Measurements from ENCODE around the gene UVRAG. TPM values are rescaled to one million over a fixed set of nuclear protein-coding genes. Genes with fewer than 3 reads are reported as not detected.

UVRAG gene
- total and polyA plus RNA-seq, 4 donors: 4.4 to 15.1 (median 10.0) TPM

DNA sequence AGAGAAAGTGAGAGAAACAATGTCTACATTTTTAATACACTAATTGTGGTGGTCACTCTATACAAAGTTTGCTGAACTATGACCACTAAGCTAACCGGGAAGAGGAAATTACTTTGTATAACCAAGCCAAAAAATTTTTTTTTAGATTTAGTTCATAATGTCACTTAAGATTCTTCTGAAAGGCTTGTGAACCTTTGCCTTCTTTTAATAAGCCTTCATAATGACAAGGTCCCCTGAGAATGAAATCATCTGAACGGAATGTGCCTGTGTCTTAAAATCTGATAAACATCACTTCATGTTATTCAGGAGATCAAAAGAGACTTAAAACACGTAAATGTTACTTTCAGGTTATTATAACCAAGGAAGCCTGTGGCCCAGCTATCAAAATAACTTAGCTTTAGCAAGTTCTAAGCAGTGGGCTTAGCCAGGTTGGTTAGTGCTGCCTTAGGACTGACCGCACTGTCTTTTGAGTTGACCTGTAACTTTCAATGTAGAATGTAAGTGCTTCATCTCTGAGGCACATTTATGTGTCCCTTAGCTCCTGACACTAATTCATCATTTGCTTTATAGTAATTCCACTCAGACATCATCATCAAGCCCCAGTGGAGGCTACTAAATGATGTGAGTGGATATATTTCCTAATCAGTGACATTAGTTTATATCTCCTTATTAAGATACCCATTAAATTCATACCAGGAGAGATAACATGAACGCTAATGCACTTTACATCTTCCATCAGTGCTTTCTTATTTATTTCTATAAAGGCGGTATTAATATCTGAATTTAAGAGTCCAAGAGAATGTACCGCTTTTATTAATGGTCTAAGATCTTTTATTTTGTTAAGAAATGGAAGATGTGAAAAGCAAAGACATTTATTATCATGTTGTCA is 268.8 kb downstream of the UVRAG start (continued):
- TF ChIP-seq ATF3 (IDR thresholded peaks at IDR 0.05) (no peak), RXRA (IDR thresholded peaks at IDR 0.05) (no peak)
- TF ChIP-seq, protein P1, sequence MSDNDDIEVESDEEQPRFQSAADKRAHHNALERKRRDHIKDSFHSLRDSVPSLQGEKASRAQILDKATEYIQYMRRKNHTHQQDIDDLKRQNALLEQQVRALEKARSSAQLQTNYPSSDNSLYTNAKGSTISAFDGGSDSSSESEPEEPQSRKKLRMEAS (IDR thresholded peaks at IDR 0.05): no peak

- Histone ChIP-seq H3K4me3 (ENCODE audit: low read depth in 1 of 3, low read length in 3 of 3) (no peak overlapping the region), H3K4me1 (ENCODE audit: control insufficient read depth in 4 of 4, insufficient read depth in 4 of 4, low read length in 3 of 4) (no peaks in the 10 kb centered on the region), H3K9ac (ENCODE audit: low read depth in 1 of 2, low read length in 2 of 2) (no peak overlapping the region), H3K27ac (ENCODE audit: low read depth in 1 of 2, low read length in 2 of 2) (no peak overlapping the region), H3K36me3 (ENCODE audit: control insufficient read depth in 4 of 4, insufficient read depth in 3 of 4, low read depth in 1 of 4, low read length in 3 of 4) (peaks cover 0 to 3% (median 0%) of the 10 kb centered on the region in 4 donors), H3K27me3 (ENCODE audit: control insufficient read depth in 4 of 4, insufficient read depth in 4 of 4, low read length in 3 of 4) (no peaks in the 10 kb centered on the region), H3K9me3 (ENCODE audit: control insufficient read depth in 4 of 4, low read length in 3 of 4) (no peaks in the 10 kb centered on the region)
- DNase-seq (ENCODE audit: low spot score): no peak
- WGBS: 90% methylated on average over 1 of the region's 1 CpG
- no peak for TF ChIP-seq EGR1 (IDR thresholded peaks at IDR 0.05; ENCODE audit: low read depth in 2 of 2)
- TF ChIP-seq TAF1 (conservative IDR thresholded peaks at IDR 0.05): no peak
- no peak for TF ChIP-seq YY1 (IDR thresholded peaks at IDR 0.05)
- TF ChIP-seq CTCF (IDR thresholded peaks at IDR 0.05; ENCODE audit: low read depth, low read length, missing input control): no peak
- TF ChIP-seq NR2F2 (IDR thresholded peaks at IDR 0.05): no peak
- no peak for TF ChIP-seq RXRA (IDR thresholded peaks at IDR 0.05)
- no peak for TF ChIP-seq FOXA2 (IDR thresholded peaks at IDR 0.05)
- TF ChIP-seq HNF4A (conservative IDR thresholded peaks at IDR 0.05): no peak
- no peak for TF ChIP-seq HNF4G (IDR thresholded peaks at IDR 0.05)
- TF ChIP-seq RAD21 (IDR thresholded peaks at IDR 0.05): no peak
- TF ChIP-seq ATF3 (IDR thresholded peaks at IDR 0.05): no peak
- no peak for TF ChIP-seq SP1 (IDR thresholded peaks at IDR 0.05)
- TF ChIP-seq JUND (IDR thresholded peaks at IDR 0.05): no peak
- TF ChIP-seq, protein P2, sequence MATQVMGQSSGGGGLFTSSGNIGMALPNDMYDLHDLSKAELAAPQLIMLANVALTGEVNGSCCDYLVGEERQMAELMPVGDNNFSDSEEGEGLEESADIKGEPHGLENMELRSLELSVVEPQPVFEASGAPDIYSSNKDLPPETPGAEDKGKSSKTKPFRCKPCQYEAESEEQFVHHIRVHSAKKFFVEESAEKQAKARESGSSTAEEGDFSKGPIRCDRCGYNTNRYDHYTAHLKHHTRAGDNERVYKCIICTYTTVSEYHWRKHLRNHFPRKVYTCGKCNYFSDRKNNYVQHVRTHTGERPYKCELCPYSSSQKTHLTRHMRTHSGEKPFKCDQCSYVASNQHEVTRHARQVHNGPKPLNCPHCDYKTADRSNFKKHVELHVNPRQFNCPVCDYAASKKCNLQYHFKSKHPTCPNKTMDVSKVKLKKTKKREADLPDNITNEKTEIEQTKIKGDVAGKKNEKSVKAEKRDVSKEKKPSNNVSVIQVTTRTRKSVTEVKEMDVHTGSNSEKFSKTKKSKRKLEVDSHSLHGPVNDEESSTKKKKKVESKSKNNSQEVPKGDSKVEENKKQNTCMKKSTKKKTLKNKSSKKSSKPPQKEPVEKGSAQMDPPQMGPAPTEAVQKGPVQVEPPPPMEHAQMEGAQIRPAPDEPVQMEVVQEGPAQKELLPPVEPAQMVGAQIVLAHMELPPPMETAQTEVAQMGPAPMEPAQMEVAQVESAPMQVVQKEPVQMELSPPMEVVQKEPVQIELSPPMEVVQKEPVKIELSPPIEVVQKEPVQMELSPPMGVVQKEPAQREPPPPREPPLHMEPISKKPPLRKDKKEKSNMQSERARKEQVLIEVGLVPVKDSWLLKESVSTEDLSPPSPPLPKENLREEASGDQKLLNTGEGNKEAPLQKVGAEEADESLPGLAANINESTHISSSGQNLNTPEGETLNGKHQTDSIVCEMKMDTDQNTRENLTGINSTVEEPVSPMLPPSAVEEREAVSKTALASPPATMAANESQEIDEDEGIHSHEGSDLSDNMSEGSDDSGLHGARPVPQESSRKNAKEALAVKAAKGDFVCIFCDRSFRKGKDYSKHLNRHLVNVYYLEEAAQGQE (IDR thresholded peaks at IDR 0.05): no peak
- no peak for TF ChIP-seq FOXA1 (IDR thresholded peaks at IDR 0.05)
- TF ChIP-seq, protein P1 (IDR thresholded peaks at IDR 0.05): no peak
- TF ChIP-seq GABPA (IDR thresholded peaks at IDR 0.05 in 1 of 2, conservative IDR thresholded peaks at IDR 0.05 in 1 of 2): no peak
- TF ChIP-seq, protein P3, sequence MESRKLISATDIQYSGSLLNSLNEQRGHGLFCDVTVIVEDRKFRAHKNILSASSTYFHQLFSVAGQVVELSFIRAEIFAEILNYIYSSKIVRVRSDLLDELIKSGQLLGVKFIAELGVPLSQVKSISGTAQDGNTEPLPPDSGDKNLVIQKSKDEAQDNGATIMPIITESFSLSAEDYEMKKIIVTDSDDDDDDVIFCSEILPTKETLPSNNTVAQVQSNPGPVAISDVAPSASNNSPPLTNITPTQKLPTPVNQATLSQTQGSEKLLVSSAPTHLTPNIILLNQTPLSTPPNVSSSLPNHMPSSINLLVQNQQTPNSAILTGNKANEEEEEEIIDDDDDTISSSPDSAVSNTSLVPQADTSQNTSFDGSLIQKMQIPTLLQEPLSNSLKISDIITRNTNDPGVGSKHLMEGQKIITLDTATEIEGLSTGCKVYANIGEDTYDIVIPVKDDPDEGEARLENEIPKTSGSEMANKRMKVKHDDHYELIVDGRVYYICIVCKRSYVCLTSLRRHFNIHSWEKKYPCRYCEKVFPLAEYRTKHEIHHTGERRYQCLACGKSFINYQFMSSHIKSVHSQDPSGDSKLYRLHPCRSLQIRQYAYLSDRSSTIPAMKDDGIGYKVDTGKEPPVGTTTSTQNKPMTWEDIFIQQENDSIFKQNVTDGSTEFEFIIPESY (IDR thresholded peaks at IDR 0.05): no peak
Measured at GRCh38 chr11:76085270-76085669, 270.3 kb downstream of the UVRAG start.
